Nephron progenitor cell (in vitro differentiated cells): ENCODE data around the gene XPNPEP1.
"Not testable (repeated sequence)": the region's sequence is repeated elsewhere in the genome, so short reads cannot be mapped to it uniquely, and the experiment has no call there.

Source experiments
- DNase-seq: peaks from one replicate; pipeline ENCODE4 v3.0.0; 2021
- H3K27ac Mint-ChIP-seq: 2 replicates; pipeline ENCODE4 v1.8.0; 2021; ENCODE audit warnings: mild to moderate bottlenecking, moderate library complexity, mixed read lengths
- H3K27me3 Mint-ChIP-seq: 2 replicates; pipeline ENCODE4 v1.8.0; 2021; ENCODE audit warnings: mild to moderate bottlenecking, low read depth, mixed read lengths; ENCODE audit not compliant: poor library complexity
- H3K36me3 Mint-ChIP-seq: 2 replicates; pipeline ENCODE4 v1.8.0; 2021; ENCODE audit warnings: low read depth, mixed read lengths
- H3K4me1 Mint-ChIP-seq: 2 replicates; pipeline ENCODE4 v1.8.0; 2021; ENCODE audit warnings: mixed read lengths
- H3K4me3 Mint-ChIP-seq: 2 replicates; pipeline ENCODE4 v1.8.0; 2021; ENCODE audit warnings: mild to moderate bottlenecking, moderate library complexity, mixed read lengths
- H3K9me3 Mint-ChIP-seq: 2 replicates; pipeline ENCODE4 v1.8.0; 2021; ENCODE audit warnings: mild to moderate bottlenecking, moderate library complexity, mixed read lengths
- TF ChIP-seq, protein P1 (sequence below): fragments of 200-600 bp; sonication (generic); IDR thresholded peaks from 2 replicates; pipeline ENCODE4 v1.5.0; 2021; ENCODE audit warnings: antibody characterized with exemption

XPNPEP1 gene

DNA sequence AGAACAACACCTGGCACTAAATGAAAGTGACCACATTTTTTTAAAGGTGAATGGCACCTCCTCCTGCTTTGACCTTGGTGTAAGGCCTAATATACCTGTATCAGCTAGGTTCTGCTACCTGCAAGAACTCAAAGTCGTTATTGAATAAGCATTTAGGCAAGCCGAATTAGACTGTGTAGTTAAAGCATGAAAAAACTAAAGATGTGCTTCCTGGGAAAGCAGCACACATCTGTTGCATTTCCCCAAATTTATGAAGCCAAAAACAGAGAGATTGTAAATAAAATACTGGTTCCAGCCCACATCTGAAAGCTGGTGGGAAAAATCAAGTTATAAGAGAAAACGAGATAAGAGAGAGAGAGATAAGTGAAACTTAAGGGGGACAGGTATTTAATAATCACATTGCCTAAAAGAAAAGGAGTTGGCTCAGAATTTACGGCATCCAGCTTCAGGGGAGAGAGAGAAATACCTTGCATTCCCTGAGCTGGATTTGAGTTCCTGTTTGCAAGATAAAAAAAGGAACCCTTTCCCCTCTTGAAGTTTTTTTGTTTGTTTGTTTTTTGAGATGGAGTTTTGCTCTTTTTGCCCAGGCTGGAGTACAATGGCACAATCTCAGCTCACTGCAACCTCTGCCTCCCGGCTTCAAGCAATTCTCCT is 1.8 kb upstream of the XPNPEP1 start:
- Mint-ChIP-seq H3K9me3 (no peaks in the 10 kb centered on the region), H3K36me3 (peaks cover 13% of the 10 kb centered on the region), H3K27me3 (peaks cover 4% of the 10 kb centered on the region), H3K4me1 (peaks cover 34% of the 10 kb centered on the region), H3K27ac (no peak overlapping the region), H3K4me3 (no peak overlapping the region)
- DNase-seq = no peak
- TF ChIP-seq, protein P1, sequence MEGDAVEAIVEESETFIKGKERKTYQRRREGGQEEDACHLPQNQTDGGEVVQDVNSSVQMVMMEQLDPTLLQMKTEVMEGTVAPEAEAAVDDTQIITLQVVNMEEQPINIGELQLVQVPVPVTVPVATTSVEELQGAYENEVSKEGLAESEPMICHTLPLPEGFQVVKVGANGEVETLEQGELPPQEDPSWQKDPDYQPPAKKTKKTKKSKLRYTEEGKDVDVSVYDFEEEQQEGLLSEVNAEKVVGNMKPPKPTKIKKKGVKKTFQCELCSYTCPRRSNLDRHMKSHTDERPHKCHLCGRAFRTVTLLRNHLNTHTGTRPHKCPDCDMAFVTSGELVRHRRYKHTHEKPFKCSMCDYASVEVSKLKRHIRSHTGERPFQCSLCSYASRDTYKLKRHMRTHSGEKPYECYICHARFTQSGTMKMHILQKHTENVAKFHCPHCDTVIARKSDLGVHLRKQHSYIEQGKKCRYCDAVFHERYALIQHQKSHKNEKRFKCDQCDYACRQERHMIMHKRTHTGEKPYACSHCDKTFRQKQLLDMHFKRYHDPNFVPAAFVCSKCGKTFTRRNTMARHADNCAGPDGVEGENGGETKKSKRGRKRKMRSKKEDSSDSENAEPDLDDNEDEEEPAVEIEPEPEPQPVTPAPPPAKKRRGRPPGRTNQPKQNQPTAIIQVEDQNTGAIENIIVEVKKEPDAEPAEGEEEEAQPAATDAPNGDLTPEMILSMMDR = no peak

DNA sequence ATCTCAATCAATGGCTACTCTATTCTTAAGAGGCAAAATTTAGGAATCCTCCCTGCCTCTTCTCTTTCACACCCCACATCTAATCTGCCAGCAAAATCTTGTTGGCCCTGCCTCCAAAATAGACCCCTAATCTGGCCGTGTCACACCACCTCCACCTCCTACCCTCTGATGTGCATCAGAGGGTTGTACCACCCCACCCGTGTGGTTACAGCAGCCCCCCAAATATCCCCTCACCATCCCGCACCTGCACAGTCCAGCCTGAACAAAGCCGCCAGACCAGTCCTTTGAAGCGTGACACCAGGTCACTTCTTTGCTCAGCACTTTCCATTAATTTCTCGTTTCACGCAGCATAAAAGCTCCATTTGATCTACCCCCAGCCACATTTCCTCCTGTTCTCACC is 776 bp upstream of the XPNPEP1 start:
- Mint-ChIP-seq H3K27ac (peak overlapping the region; percentile 74), H3K27me3 (peaks cover 4% of the 10 kb centered on the region), H3K4me1 (peaks cover 34% of the 10 kb centered on the region), H3K36me3 (peaks cover 18% of the 10 kb centered on the region), H3K9me3 (no peaks in the 10 kb centered on the region), H3K4me3 (peak overlapping the region; percentile 72)
- DNase-seq = no peak
- TF ChIP-seq, protein P1 = no peak

DNA sequence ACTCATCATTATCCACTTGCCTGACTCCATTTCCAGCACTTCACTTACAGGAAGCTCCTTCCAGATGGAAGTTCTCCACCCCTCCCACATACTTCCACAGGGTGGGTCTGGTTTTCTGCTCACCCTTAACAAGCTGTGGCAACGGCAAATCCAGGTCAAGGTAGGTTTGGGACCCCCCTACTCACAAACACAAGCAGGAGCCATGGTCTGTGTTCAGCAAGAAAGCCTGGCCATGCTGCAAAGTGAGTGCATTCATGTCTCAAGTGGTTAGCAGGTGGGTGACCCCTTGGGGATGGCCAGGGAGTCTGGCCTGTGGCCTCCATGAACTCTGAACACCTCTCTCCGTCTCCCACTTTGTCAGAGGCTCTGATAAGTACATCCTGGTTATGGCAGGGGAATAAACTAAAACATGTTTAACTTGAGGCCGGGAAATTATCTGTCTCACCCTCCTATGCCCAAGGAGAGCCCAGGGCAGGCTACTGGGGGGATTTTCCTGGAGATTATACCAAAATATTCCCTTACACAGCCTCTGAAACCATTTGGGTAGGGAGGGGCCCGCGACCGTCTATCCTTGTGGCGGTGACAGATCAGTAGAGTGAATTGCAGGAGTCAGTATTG is 844 bp downstream of the XPNPEP1 start:
- TF ChIP-seq, protein P1 = no peak
- Mint-ChIP-seq H3K36me3 (peaks cover 30% of the 10 kb centered on the region), H3K27me3 (peaks cover 7% of the 10 kb centered on the region), H3K27ac (peak overlapping the region; percentile 75), H3K4me1 (peaks cover 34% of the 10 kb centered on the region), H3K4me3 (peak overlapping the region; percentile 88), H3K9me3 (peaks cover 2% of the 10 kb centered on the region)
- DNase-seq = no peak

DNA sequence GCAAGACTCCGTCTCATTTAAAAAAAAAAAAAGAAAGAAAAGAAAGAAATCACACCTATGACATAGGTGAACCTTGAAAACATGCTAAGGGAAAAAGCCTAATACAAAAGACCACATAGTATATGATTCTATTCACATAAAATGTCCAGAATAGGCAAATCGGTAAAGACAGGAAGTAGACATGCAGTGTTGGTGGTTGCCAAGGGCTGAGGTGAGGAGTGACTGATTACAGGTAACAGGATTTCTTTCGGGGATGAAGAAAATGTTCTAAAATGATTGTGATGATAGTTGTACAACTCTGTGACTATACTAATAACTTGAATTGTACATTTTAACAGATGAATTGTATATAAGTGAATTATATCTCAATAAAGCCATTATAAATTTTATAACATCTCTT is 3.3 kb downstream of the XPNPEP1 start:
- Mint-ChIP-seq H3K4me1 (peaks cover 42% of the 10 kb centered on the region), H3K36me3 (peaks cover 55% of the 10 kb centered on the region), H3K27ac (no peak overlapping the region), H3K9me3 (peaks cover 17% of the 10 kb centered on the region), H3K27me3 (peaks cover 7% of the 10 kb centered on the region), H3K4me3 (no peak overlapping the region)
- TF ChIP-seq, protein P1 = no peak
- DNase-seq = no peak

DNA sequence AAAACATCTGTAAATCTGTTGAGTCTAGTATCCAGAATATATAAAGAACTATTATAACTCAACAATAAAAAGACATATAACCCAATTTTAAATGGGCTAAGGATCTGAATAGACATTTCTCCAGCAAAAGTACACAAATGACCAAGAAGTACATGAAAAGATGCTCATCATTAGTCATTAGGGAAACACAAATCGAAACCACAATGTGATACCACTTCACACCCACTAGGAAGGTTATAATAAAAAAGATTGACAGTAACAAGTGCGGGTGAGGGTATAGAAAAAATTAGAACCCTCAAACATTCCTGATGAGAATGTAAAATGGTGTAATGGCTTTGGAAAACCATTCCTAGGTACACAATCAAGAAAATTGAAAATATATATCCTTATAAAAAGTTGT is 4.1 kb downstream of the XPNPEP1 start:
- peaks cover 17% of the 10 kb centered on the region for H3K9me3 Mint-ChIP-seq
- H3K27me3 Mint-ChIP-seq = peaks cover 3% of the 10 kb centered on the region
- peaks cover 36% of the 10 kb centered on the region for H3K4me1 Mint-ChIP-seq
- TF ChIP-seq, protein P1 = no peak
- peaks cover 61% of the 10 kb centered on the region for H3K36me3 Mint-ChIP-seq
- no peak overlapping the region for H3K4me3 Mint-ChIP-seq
- DNase-seq = no peak
- H3K27ac Mint-ChIP-seq = no peak overlapping the region

DNA sequence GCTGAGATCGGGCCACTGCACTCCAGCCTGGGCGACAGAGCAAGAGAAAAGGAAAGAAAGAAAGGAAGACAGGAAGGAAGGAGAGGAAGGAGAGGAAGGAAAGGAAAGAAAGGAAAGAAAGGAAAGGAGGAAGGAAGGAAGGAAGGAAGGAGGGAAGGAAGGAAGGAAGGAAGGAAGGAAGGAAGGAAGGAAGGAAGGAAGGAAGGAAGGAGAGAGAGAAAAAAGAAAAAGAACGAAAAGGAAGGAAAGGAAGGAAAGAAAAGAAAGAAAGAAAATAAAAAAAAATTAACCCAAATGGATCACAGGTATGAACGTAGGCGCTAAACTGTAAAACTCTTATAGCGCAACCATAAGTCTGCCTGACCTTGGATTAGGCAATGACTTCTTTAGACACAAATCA is 4.6 kb downstream of the XPNPEP1 start:
- Mint-ChIP-seq H3K9me3 (peaks cover 17% of the 10 kb centered on the region), H3K4me1 (peaks cover 31% of the 10 kb centered on the region), H3K36me3 (peaks cover 65% of the 10 kb centered on the region)
- DNase-seq, H3K27me3 Mint-ChIP-seq, H3K27ac Mint-ChIP-seq, H3K4me3 Mint-ChIP-seq: not testable (repeated sequence)
